Cardiac muscle cell (in vitro differentiated cells and primary cell): ENCODE results near the gene DPH1. TPM values are rescaled to one million over a fixed set of nuclear protein-coding genes. Genes with fewer than 3 reads are reported as not detected.

Experiments used
- DNase-seq, 2 donors: peaks; one replicate each; pipeline versions ENCODE4 v3.0.0 to v3.0.0-alpha.2; 2010 to 2017; ENCODE audit warnings: low read depth in 1 of 2, low spot score in 1 of 2
- H3K27ac ChIP-seq: fragments of 200-600 bp; sonication (generic); 2 replicates; pipeline ENCODE4 v1.5.1; 2016
- H3K27me3 ChIP-seq: fragments of 200-600 bp; sonication (generic); 2 replicates; pipeline ENCODE4 v1.6.0; 2016; ENCODE audit warnings: control low read depth
- H3K36me3 ChIP-seq: fragments of 200-600 bp; sonication (generic); 2 replicates; pipeline ENCODE4 v1.5.1; 2016; ENCODE audit warnings: control low read depth
- H3K4me1 ChIP-seq: fragments of 200-600 bp; sonication (generic); 2 replicates; pipeline ENCODE4 v1.8.1; 2017; ENCODE audit warnings: low read depth, mild to moderate bottlenecking, mixed run types
- H3K4me3 ChIP-seq: fragments of 200-600 bp; sonication (generic); 2 replicates; pipeline ENCODE4 v1.5.1; 2016; ENCODE audit warnings: mild to moderate bottlenecking
- H3K9me3 ChIP-seq: fragments of 200-600 bp; sonication (generic); 2 replicates; pipeline ENCODE4 v1.5.1; 2017; ENCODE audit warnings: low read depth, mild to moderate bottlenecking, control low read depth
- polyA plus RNA-seq: library from polyadenylated mRNA; unstranded; fragments of >200 nt; fragmentation: Nextera tagmentation; extraction: Ambion mirVana; gene quantifications from 2 replicates; pipeline ENCODE4 v1.2.1, GENCODE V29; 2016
- total RNA-seq: library from RNA; depleted of rRNA; stranded (reverse); fragments of >200 nt; gene quantifications from 2 replicates; pipeline ENCODE4 v1.2.3, GENCODE V29; 2016
- TF ChIP-seq, protein P1 (sequence below): IDR thresholded peaks from 2 replicates; pipeline ENCODE4 v1.5.1; 2012; ENCODE audit warnings: low read depth, mild to moderate bottlenecking, low read length

Gene DPH1
- total and polyA plus RNA-seq, 2 experiments from 2014 or later = 59.5 to 88.6 TPM

DNA sequence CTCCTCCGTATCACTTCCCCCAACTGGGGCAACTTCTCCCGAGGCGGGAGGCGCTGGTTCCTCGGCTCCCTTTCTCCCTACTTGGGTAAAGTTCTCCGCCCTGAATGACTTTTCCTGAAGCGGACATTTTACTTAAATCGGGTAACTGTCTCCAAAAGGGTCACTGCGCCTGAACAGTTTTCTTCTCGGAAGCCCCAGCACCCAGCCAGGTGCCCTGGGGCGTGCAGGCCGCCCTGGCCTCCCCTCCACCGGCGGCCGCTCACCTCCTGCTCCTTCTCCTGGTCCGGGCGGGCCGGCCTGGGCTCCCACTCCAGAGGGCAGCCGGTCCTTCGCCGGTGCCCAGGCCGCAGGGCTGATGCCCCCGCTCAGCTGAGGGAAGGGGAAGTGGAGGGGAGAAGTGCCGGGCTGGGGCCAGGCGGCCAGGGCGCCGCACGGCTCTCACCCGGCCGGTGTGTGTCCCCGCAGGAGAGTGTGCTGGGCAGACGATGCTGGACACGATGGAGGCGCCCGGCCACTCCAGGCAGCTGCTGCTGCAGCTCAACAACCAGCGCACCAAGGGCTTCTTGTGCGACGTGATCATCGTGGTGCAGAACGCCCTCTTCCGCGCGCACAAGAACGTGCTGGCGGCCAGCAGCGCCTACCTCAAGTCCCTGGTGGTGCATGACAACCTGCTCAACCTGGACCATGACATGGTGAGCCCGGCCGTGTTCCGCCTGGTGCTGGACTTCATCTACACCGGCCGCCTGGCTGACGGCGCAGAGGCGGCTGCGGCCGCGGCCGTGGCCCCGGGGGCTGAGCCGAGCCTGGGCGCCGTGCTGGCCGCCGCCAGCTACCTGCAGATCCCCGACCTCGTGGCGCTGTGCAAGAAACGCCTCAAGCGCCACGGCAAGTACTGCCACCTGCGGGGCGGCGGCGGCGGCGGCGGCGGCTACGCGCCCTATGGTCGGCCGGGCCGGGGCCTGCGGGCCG is 26.5 kb downstream of the DPH1 start:
- Histone ChIP-seq H3K4me3 (no peak overlapping the region), H3K9me3 (no peaks in the 10 kb centered on the region), H3K36me3 (no peaks in the 10 kb centered on the region), H3K27me3 (peaks cover 95% of the 10 kb centered on the region), H3K4me1 (peaks cover 4% of the 10 kb centered on the region), H3K27ac (no peak overlapping the region)
- TF ChIP-seq, protein P1, sequence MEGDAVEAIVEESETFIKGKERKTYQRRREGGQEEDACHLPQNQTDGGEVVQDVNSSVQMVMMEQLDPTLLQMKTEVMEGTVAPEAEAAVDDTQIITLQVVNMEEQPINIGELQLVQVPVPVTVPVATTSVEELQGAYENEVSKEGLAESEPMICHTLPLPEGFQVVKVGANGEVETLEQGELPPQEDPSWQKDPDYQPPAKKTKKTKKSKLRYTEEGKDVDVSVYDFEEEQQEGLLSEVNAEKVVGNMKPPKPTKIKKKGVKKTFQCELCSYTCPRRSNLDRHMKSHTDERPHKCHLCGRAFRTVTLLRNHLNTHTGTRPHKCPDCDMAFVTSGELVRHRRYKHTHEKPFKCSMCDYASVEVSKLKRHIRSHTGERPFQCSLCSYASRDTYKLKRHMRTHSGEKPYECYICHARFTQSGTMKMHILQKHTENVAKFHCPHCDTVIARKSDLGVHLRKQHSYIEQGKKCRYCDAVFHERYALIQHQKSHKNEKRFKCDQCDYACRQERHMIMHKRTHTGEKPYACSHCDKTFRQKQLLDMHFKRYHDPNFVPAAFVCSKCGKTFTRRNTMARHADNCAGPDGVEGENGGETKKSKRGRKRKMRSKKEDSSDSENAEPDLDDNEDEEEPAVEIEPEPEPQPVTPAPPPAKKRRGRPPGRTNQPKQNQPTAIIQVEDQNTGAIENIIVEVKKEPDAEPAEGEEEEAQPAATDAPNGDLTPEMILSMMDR = no peak
- peak; percentile 51 to 73 for DNase-seq

DNA sequence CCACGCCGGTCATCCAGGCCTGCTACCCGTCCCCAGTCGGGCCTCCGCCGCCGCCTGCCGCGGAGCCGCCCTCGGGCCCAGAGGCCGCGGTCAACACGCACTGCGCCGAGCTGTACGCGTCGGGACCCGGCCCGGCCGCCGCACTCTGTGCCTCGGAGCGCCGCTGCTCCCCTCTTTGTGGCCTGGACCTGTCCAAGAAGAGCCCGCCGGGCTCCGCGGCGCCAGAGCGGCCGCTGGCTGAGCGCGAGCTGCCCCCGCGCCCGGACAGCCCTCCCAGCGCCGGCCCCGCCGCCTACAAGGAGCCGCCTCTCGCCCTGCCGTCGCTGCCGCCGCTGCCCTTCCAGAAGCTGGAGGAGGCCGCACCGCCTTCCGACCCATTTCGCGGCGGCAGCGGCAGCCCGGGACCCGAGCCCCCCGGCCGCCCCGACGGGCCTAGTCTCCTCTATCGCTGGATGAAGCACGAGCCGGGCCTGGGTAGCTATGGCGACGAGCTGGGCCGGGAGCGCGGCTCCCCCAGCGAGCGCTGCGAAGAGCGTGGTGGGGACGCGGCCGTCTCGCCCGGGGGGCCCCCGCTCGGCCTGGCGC is 27.3 kb downstream of the DPH1 start:
- H3K27ac ChIP-seq = no peak overlapping the region
- H3K9me3 ChIP-seq = no peaks in the 10 kb centered on the region
- peaks cover 92% of the 10 kb centered on the region for H3K27me3 ChIP-seq
- H3K4me3 ChIP-seq = no peak overlapping the region
- TF ChIP-seq, protein P1 = no peak
- DNase-seq = peak; percentile 46 to 58
- peaks cover 4% of the 10 kb centered on the region for H3K4me1 ChIP-seq
- no peaks in the 10 kb centered on the region for H3K36me3 ChIP-seq

DNA sequence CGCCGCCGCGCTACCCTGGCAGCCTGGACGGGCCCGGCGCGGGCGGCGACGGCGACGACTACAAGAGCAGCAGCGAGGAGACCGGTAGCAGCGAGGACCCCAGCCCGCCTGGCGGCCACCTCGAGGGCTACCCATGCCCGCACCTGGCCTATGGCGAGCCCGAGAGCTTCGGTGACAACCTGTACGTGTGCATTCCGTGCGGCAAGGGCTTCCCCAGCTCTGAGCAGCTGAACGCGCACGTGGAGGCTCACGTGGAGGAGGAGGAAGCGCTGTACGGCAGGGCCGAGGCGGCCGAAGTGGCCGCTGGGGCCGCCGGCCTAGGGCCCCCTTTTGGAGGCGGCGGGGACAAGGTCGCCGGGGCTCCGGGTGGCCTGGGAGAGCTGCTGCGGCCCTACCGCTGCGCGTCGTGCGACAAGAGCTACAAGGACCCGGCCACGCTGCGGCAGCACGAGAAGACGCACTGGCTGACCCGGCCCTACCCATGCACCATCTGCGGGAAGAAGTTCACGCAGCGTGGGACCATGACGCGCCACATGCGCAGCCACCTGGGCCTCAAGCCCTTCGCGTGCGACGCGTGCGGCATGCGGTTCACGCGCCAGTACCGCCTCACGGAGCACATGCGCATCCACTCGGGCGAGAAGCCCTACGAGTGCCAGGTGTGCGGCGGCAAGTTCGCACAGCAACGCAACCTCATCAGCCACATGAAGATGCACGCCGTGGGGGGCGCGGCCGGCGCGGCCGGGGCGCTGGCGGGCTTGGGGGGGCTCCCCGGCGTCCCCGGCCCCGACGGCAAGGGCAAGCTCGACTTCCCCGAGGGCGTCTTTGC is 28.0 kb downstream of the DPH1 start:
- peaks cover 11% of the 10 kb centered on the region for H3K4me1 ChIP-seq
- H3K27ac ChIP-seq = no peak overlapping the region
- no peaks in the 10 kb centered on the region for H3K36me3 ChIP-seq
- no peak overlapping the region for H3K4me3 ChIP-seq
- DNase-seq = peak in 1 of 2 donors; percentile 62
- H3K27me3 ChIP-seq = peaks cover 90% of the 10 kb centered on the region
- no peaks in the 10 kb centered on the region for H3K9me3 ChIP-seq
- TF ChIP-seq, protein P1 = no peak

DNA sequence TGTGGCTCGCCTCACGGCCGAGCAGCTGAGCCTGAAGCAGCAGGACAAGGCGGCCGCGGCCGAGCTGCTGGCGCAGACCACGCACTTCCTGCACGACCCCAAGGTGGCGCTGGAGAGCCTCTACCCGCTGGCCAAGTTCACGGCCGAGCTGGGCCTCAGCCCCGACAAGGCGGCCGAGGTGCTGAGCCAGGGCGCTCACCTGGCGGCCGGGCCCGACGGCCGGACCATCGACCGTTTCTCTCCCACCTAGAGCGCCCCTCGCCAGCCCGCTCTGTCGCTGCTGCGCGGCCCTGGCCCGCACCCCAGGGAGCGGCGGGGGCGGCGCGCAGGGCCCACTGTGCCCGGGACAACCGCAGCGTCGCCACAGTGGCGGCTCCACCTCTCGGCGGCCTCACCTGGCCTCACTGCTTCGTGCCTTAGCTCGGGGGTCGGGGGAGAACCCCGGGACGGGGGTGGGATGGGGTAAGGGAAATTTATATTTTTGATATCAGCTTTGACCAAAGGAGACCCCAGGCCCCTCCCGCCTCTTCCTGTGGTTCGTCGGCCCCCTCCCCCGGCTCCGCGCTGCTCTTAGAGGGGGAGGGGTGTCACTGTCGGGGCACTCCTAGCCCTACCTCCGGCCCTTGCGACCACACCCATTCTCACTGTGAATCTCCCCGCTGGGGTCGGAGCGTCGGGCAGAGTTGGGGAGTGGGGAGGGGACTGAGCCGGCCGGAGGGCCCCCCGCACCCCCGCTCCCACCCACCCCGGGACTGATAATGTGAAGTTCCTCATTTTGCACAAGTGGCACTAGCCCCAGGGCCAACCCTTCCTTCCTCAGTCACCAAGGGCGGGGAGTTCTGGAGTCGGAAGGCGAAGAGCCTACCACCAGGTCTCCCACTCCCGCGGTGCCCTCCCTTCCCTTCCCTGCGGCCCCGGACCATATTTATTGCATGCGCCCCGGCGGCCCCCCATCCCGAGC is 28.9 kb downstream of the DPH1 start:
- Histone ChIP-seq H3K9me3 (no peaks in the 10 kb centered on the region), H3K36me3 (no peaks in the 10 kb centered on the region), H3K4me3 (no peak overlapping the region), H3K27me3 (peaks cover 82% of the 10 kb centered on the region), H3K27ac (no peak overlapping the region), H3K4me1 (peaks cover 20% of the 10 kb centered on the region)
- TF ChIP-seq, protein P1 = peak; percentile 68
- DNase-seq = peak; percentile 55 to 93
